ENCODE measurements around the gene RAB8A.
"Not testable (repeated sequence)": the region's sequence is repeated elsewhere in the genome, so short reads cannot be mapped to it uniquely, and the experiment has no call there.

The RAB8A gene

GRCh38 chr19:16078759-16079707 lies 32.7 kb upstream of the RAB8A start:
- DNase-seq (ENCODE audit: low read depth) = peak; percentile 99

DNA sequence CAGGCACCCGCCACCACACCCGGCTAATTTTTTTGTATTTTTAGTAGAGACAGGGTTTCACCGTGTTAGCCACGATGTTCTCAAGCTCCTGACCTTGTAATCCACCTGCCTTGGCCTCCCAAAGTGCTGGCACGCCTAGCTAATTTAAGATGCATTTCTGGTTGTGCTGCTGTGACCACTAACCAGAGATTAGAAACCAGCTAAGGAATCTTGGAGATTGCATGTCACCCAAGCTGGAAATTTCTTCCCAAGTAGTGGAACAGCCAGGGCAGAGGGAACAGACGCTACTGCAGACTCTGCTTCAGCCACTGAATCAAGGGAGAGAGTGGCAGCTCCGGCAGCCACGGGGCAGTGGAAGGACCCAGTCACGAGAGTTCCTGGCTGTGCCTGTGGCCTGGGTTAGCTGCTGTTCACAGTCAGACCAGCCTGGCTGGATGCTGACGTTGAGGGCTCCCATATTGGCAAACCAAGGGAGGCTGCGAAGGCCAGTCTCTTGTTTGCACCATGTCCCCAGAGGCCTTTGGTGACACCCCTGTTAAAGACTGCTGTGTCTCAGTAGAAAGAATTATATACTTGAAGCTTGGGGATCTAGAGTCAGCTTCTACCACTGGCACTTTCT lies 27.5 kb upstream of the RAB8A start:
- no peak for DNase-seq (ENCODE audit: low read depth)

- DNase-seq (ENCODE audit: low read depth) = peak; percentile 50
These were observed 26.6 kb upstream of the RAB8A start for GRCh38 chr19:16085115-16085514.

GRCh38 chr19:16087404-16087803 lies 24.3 kb upstream of the RAB8A start:
- DNase-seq (ENCODE audit: low read depth) = not testable (repeated sequence)

DNA sequence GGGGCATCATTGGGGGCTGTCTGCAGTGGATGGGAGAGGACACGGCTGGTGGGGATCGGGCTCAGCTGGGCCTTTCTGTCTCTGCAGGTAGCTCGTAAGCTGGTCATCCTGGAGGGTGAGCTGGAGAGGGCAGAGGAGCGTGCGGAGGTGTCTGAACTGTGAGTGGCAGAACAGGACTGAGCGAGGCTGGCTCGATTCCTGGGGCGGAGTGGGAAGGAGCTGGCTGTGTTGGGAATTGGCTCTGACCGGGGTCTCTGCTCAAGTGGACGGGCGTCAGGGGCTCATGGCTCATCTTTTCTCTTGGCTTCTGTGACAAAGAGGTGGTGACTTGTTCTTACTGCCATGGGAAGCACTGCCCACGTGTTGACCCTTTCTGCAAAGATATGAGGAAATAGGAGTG lies 23.7 kb upstream of the RAB8A start:
- no peak for DNase-seq (ENCODE audit: low read depth)

DNA sequence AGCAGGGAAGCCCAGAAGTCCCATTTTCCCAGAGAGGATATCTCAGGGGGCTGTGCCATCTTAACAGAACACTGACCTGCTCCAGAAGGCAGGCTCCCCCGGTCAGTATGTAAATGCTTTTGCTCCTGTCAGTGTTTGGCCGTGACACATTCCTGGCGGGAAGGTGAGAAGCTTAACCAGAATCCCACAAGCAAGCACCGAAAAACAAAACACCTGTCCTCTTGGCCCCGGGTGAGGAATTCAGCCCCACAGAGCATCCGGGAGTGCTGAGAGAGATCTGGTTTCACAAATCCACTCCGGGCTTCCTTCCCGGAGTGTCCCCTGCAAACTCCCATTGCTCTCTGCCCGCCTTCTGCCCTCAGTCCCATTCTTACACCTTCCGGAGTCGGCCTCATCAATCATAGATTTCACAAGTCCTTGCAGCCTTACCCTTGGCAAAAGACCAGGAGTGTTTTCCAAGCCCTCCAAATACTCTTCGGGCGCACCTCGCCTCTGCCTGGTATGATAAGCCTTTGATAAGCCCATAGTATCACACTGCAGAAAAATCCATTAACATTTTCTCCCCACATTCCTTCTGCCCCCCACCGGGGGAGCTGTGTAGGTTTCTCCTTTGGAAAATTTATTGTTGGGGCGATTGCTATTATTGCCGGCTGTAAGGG lies 23.2 kb upstream of the RAB8A start:
- DNase-seq (ENCODE audit: low read depth) = no peak

GRCh38 chr19:16089010-16089846 lies 22.5 kb upstream of the RAB8A start:
- DNase-seq (ENCODE audit: low read depth) = no peak

GRCh38 chr19:16091546-16092475 lies 19.9 kb upstream of the RAB8A start:
- no peak for DNase-seq (ENCODE audit: low read depth)

DNA sequence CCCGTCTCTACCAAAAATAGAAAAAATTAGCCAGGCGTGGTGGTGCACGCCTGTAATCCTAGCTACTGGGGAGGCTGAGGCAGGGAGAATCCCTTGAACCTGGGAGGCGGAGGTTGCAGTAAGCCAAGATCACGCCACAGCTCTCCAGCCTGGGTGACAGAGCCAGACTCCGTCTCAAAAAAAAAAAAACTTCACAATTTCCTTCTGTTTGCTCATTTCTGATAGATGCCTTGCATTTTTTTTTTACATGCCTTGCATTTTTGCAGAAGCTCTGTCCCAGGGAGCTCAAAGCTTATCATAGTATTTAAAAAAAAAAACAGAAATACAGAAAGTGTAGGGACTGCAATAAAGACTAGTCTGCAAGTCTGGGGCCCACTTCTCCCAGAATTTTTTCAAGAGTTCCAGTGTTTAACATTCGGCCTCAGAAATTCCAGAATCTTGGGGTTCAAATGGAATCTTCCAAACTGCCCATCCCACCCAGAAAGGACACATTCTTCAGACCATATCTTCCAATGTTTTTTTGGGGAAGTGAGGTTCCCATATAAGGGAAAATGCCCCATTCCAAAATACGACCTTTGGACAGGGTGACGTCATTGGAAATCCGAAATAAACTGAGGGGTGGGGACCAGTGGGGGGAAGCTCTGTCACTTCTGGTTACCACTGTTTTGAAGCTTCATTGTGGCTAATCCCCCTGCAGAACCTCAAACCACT lies 17.2 kb upstream of the RAB8A start:
- DNase-seq (ENCODE audit: low read depth) = no peak

DNA sequence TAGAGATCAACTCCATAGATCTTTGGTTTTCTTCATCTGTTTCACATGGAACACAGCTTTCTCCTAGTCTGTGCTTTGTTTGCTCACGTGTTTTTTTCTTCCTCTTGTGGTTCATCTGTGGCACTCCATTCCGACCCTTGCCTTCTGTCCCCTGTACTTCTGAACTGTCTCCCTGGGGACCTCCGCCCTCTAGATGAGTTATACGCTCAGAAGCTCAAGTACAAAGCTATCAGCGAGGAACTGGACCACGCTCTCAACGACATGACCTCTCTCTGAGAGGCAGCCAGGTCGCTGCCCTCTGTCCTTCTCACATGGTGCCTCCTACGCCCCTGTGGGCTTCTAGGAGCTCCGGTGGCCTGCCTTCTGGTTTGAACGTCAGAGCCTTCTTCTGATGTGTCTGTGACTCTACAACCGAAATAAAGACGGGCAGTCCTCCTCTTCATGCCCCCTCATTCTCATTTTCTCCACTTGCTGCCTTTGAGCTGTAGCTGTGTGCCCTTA lies 16.6 kb upstream of the RAB8A start:
- DNase-seq (ENCODE audit: low read depth) = no peak

DNA sequence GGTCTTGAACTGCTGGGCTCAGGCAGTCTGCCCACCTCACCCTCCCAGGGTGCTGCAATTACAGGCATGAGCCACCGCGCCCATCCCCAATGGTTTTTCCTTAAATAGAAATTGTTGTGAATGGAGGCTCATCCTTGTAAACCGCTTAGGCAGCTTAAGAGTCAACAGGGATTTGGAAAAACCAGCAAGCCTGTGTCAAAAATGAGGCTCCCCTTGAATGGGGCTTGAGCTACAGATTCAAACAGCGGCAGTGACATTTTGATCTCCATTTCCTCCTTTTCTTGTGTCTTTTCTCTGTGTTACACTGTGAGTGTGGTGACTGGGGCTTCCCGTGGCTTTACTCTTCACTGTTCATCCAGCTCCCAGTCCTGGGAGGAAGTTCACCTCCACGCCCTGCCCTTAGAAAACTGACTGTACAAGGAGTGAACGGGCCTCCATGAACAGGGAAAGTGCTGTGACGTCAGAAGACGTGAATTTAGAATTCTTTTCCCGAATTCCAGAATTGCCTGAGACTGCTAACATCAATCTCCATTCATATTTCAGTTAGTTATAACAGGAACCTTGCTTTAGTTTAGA lies 15.3 kb upstream of the RAB8A start:
- no peak for DNase-seq (ENCODE audit: low read depth)

- no peak for DNase-seq (ENCODE audit: low read depth)
These were observed 13.3 kb upstream of the RAB8A start for GRCh38 chr19:16098416-16098768.

DNA sequence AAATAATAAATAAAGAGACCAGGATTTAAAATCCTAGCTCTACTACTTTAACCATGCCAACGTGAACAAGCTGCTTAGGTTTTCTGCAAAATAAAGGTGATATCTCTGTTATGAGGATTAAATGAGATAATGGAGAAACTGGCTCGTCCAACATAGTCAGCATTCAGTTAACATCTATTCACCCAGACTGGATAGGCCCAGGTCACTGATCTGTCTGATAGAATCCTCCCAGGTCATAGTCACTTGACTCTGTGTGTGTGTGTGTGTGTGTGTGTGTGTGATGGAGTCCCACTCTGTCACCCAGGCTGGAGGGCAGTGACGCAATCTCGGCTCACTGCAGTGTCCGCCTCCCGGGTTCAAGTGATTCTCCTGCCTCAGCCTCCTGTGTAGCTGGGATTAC lies 12.9 kb upstream of the RAB8A start:
- DNase-seq (ENCODE audit: low read depth) = no peak

DNA sequence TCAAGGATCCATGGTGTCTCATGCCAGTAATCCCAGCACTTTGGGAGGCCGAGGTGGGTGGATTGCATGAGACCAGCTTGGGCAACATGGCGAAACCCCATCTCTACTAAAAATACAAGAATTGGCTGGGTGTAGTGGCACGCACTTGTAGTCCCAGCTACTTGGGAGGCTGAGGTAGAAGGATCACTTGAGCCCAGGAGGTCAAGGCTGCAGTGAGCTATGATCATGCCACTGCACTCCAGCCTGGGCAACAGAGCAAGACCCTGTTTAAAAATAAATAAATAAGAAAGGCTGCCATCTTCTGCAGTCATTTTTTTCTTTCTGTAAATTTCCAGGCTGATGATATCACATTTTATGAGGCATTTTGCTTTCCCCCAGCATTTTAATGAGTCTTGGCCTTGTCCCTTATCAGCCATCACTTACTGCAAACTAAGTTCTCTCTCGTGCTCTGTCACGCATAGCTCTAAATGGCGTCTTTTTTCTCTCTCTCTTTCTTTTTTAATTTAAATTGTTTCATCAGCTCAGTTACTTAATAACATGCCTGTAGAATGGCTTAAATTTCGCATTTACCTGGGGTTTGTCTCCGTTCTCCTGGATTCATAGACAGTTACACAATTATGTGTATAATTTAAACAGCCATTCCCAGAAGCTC lies 12.2 kb upstream of the RAB8A start:
- DNase-seq (ENCODE audit: low read depth) = not testable (repeated sequence)

- no peak for DNase-seq (ENCODE audit: low read depth)
These were observed 11.2 kb upstream of the RAB8A start for GRCh38 chr19:16100524-16100923.

GRCh38 chr19:16104722-16105121 lies 7.0 kb upstream of the RAB8A start:
- DNase-seq (ENCODE audit: low read depth) = no peak

DNA sequence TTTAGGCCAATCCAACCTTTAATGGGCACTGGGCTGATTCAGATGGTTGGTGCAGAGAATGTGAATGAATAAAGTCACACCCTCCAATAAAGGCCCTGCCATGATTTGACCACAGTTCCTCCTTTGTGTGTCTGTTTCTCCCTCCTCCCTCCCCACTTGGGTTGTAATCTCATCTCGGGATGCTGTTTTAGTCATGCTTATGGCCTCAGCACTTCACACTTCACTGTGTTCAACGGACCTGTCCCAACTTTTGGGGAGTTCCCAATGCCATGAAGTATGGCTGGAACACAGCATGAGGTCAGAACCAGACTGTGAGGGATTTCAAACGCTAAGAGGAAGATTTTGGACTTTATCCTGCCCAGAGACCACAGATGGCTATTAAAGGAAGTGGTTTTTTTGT lies 5.6 kb upstream of the RAB8A start:
- DNase-seq (ENCODE audit: low read depth) = peak; percentile 47

- no peak for DNase-seq (ENCODE audit: low read depth)
These were observed 442 bp downstream of the RAB8A start for GRCh38 chr19:16111909-16112752.

Measured in ELR (cell line).